Smooth muscle cell (in vitro differentiated cells): ENCODE data around the gene ZBED2. TPM values are rescaled to one million over a fixed set of nuclear protein-coding genes. Genes with fewer than 3 reads are reported as not detected.
"Not testable (repeated sequence)": the region's sequence is repeated elsewhere in the genome, so short reads cannot be mapped to it uniquely, and the experiment has no call there.

ENCODE experiments used
- DNase-seq: peaks from one replicate; lab custom pipeline; 2025; ENCODE audit not compliant: unreplicated experiment; lab: John Stamatoyannopoulos, UW
- H2AFZ ChIP-seq: fragments of 200-600 bp; sonication (generic); 2 replicates; pipeline ENCODE4 v1.6.0; 2016; ENCODE audit warnings: antibody characterized with exemption, low read depth, mild to moderate bottlenecking
- H3F3A ChIP-seq: fragments of 200-600 bp; sonication (generic); 2 replicates; pipeline ENCODE4 v1.6.0; 2017; ENCODE audit warnings: antibody characterized with exemption, low read depth
- H3K27ac ChIP-seq: fragments of 200-600 bp; sonication (generic); 2 replicates; pipeline ENCODE4 v1.5.1; 2016; ENCODE audit warnings: low read depth, mild to moderate bottlenecking
- H3K27me3 ChIP-seq: fragments of 200-600 bp; sonication (generic); 2 replicates; pipeline ENCODE4 v1.6.1; 2016; ENCODE audit warnings: low read depth, mild to moderate bottlenecking
- H3K36me3 ChIP-seq: fragments of 200-600 bp; sonication (generic); 2 replicates; pipeline ENCODE4 v1.5.1; 2016; ENCODE audit warnings: low read depth
- H3K4me1 ChIP-seq: fragments of 200-600 bp; sonication (generic); 2 replicates; pipeline ENCODE4 v1.5.1; 2016; ENCODE audit warnings: low read depth
- H3K4me2 ChIP-seq: fragments of 200-600 bp; sonication (generic); 2 replicates; pipeline ENCODE4 v1.6.0; 2016; ENCODE audit warnings: mild to moderate bottlenecking
- H3K4me3 ChIP-seq: fragments of 200-600 bp; sonication (generic); 2 replicates; pipeline ENCODE4 v1.5.1; 2016; ENCODE audit warnings: mild to moderate bottlenecking
- H3K79me2 ChIP-seq: fragments of 200-600 bp; sonication (generic); 2 replicates; pipeline ENCODE4 v1.6.0; 2016; ENCODE audit warnings: low read depth, mild to moderate bottlenecking
- H3K9ac ChIP-seq: fragments of 200-600 bp; sonication (generic); 2 replicates; pipeline ENCODE4 v1.6.0; 2016; ENCODE audit warnings: low read depth
- H3K9me3 ChIP-seq: fragments of 200-600 bp; sonication (generic); replicated peaks from 2 replicates; pipeline ENCODE4 v1.5.1; 2016; ENCODE audit warnings: low read depth
- H4K20me1 ChIP-seq: fragments of 200-600 bp; sonication (generic); 2 replicates; pipeline ENCODE4 v1.6.0; 2016; ENCODE audit warnings: low read depth
- CTCF ChIP-seq: fragments of 200-600 bp; sonication (generic); IDR thresholded peaks from 2 replicates; pipeline ENCODE4 v1.5.1; 2017; ENCODE audit warnings: borderline replicate concordance, mild to moderate bottlenecking, antibody characterized with exemption; ENCODE audit not compliant: insufficient read depth, poor library complexity, severe bottlenecking
- WGBS: methylation state at CpG from one replicate; pipeline ENCODE4 v1.1.7; 2016; ENCODE audit warnings: low lambda C conversion rate; 5-methylcytosine and 5-hydroxymethylcytosine counted together
- polyA plus RNA-seq: library from polyadenylated mRNA; unstranded; fragments of >200 nt; fragmentation: Nextera tagmentation; extraction: Ambion mirVana; gene quantifications from 2 replicates; pipeline ENCODE4 v1.2.1, GENCODE V29; 2016
- total RNA-seq: library from RNA; depleted of rRNA; stranded (reverse); fragments of >200 nt; gene quantifications from 2 replicates; pipeline ENCODE4 v1.2.3, GENCODE V29; 2014

ZBED2 gene, protein sequence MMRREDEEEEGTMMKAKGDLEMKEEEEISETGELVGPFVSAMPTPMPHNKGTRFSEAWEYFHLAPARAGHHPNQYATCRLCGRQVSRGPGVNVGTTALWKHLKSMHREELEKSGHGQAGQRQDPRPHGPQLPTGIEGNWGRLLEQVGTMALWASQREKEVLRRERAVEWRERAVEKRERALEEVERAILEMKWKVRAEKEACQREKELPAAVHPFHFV
- total RNA-seq (9.2 and 11.9 TPM in 2 replicates), polyA plus RNA-seq (2.4 and 17.0 TPM in 2 replicates)

GRCh38 chr3:111595232-111595631 lies at the start of gene ZBED2:
ZBED2 (minus strand) TSS chr3:111595346; CDS start chr3:111594201, 1,145 bp downstream.
- Histone ChIP-seq H3K4me1 (no peaks in the 10 kb centered on the region), H3K79me2 (no peaks in the 10 kb centered on the region), H3K9me3 (no peaks in the 10 kb centered on the region), H3F3A (no peaks in the 10 kb centered on the region), H3K27ac (peak within 1 kb of the TSS; percentile 58), H4K20me1 (no peaks in the 10 kb centered on the region), H3K27me3 (no peaks in the 10 kb centered on the region), H3K36me3 (no peaks in the 10 kb centered on the region), H2AFZ (peak within 1 kb of the TSS; percentile 36), H3K9ac (no peak within 1 kb of the TSS), H3K4me2 (peak within 1 kb of the TSS; percentile 58), H3K4me3 (no peak within 1 kb of the TSS)
- no peak for DNase-seq
- 75% methylated on average over 2 of the region's 2 CpGs for WGBS
- no peak for TF ChIP-seq CTCF

DNA sequence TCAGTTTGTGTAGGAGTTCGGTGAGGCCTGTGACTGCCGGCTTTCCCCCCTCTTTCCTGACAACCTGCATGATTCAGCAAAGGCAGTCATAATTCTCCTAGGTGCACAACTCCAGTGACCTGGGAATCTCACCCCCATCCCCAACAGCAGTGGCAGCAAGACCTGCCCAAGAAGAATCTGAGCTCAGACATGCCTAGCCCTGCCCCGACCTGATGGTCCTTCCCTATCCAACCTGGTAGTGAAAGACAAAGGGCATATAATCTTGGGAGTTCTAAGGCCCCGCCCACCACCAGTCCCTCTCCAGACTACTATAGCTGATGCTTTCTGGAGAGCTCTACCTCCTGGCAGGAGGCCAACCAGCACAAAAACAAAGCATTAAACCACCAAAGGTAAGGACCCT lies 44.2 kb upstream of the ZBED2 start:
- DNase-seq = no peak
- 97% methylated on average over 4 of the region's 4 CpGs for WGBS

GRCh38 chr3:111636366-111636885 lies 41.3 kb upstream of the ZBED2 start:
- no peaks in the 10 kb centered on the region for H3K9me3 ChIP-seq
- no peak overlapping the region for H3K4me2 ChIP-seq
- H3F3A ChIP-seq = no peaks in the 10 kb centered on the region
- no peaks in the 10 kb centered on the region for H3K27me3 ChIP-seq
- peak overlapping the region; percentile 75 for H2AFZ ChIP-seq
- no peak overlapping the region for H3K9ac ChIP-seq
- H4K20me1 ChIP-seq = no peaks in the 10 kb centered on the region
- no peak overlapping the region for H3K4me3 ChIP-seq
- H3K79me2 ChIP-seq = no peaks in the 10 kb centered on the region
- H3K27ac ChIP-seq = no peak overlapping the region
- DNase-seq = no peak
- no peak for TF ChIP-seq CTCF
- no peaks in the 10 kb centered on the region for H3K36me3 ChIP-seq
- peaks cover 8% of the 10 kb centered on the region for H3K4me1 ChIP-seq
- WGBS = 68% methylated on average over 4 of the region's 4 CpGs

More for the DNA sequence above, 44.2 kb upstream of the ZBED2 start:
- no peak overlapping the region for H3K27ac ChIP-seq
- no peak overlapping the region for H2AFZ ChIP-seq
- no peak overlapping the region for H3K4me2 ChIP-seq
- H3K9ac ChIP-seq = no peak overlapping the region
- no peak overlapping the region for H3K4me3 ChIP-seq
- H3K79me2 ChIP-seq = no peaks in the 10 kb centered on the region
- no peaks in the 10 kb centered on the region for H3F3A ChIP-seq
- H3K4me1 ChIP-seq = peaks cover 8% of the 10 kb centered on the region
- H3K36me3 ChIP-seq = peaks cover 8% of the 10 kb centered on the region
- H3K9me3 ChIP-seq = peaks cover 7% of the 10 kb centered on the region
- no peaks in the 10 kb centered on the region for H3K27me3 ChIP-seq
- no peak for TF ChIP-seq CTCF
- no peaks in the 10 kb centered on the region for H4K20me1 ChIP-seq

- Histone ChIP-seq H3K4me2 (no peak overlapping the region), H3K4me3 (no peak overlapping the region), H2AFZ (peak overlapping the region; percentile 75), H3K9me3 (no peaks in the 10 kb centered on the region), H3K79me2 (no peaks in the 10 kb centered on the region), H3F3A (peaks cover 3% of the 10 kb centered on the region), H3K27me3 (no peaks in the 10 kb centered on the region), H3K4me1 (peaks cover 8% of the 10 kb centered on the region), H3K9ac (no peak overlapping the region), H3K36me3 (no peaks in the 10 kb centered on the region), H4K20me1 (no peaks in the 10 kb centered on the region), H3K27ac (no peak overlapping the region)
- no peak for TF ChIP-seq CTCF
- WGBS = 90% methylated on average over 2 of the region's 2 CpGs
- DNase-seq = no peak
These were observed 40.3 kb upstream of the ZBED2 start for GRCh38 chr3:111635403-111635802.

DNA sequence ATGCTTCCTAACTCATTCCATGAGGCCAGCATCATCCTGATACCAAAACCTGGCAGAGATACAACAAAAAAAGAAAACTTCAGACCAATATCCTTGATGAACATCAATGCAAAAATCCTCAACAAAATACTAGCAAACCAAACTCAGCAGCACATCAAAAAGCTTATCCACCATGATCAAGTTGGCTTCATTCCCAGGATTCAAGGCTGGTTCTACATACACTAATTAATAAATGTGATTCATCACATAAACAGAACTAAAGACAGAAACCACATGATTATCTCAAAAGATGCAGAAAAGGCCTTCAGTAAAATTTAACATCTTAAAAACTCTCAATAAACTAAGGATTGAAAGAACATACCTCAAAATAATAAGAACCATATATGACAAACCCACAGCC lies 35.5 kb upstream of the ZBED2 start:
- not testable (repeated sequence) for H3K9ac ChIP-seq, DNase-seq

GRCh38 chr3:111629018-111629417 lies 33.9 kb upstream of the ZBED2 start:
- H2AFZ ChIP-seq, DNase-seq: not testable (repeated sequence)
- WGBS = 100% methylated on average over 1 of the region's 1 CpG

More for the DNA sequence above, 35.5 kb upstream of the ZBED2 start:
- not testable (repeated sequence) for H3F3A ChIP-seq, H3K27ac ChIP-seq, H3K27me3 ChIP-seq, H3K4me1 ChIP-seq, H4K20me1 ChIP-seq, H3K36me3 ChIP-seq, H3K9me3 ChIP-seq, H3K4me3 ChIP-seq, H3K79me2 ChIP-seq
- H3K4me2 ChIP-seq = peak overlapping the region; percentile 10
- peak overlapping the region; percentile 48 for H2AFZ ChIP-seq

More at GRCh38 chr3:111629018-111629417, 33.9 kb upstream of the ZBED2 start:
- H3K27ac ChIP-seq, H4K20me1 ChIP-seq, H3K36me3 ChIP-seq, H3K4me2 ChIP-seq, H3K9me3 ChIP-seq, H3K79me2 ChIP-seq, H3K9ac ChIP-seq, H3F3A ChIP-seq, H3K4me3 ChIP-seq, H3K27me3 ChIP-seq, H3K4me1 ChIP-seq: not testable (repeated sequence)
